GM18858 (cell line): Measurements from ENCODE around the gene GPR15.

Experiments used
- ATAC-seq: cut with Tn5 transposase; IDR thresholded peaks from one replicate; pipeline ENCODE4 v1.9.1; 2021; ENCODE audit not compliant: unreplicated experiment

GPR15 gene

GRCh38 chr3:98582042-98582441 lies 50.3 kb downstream of the GPR15 start:
- no peak for ATAC-seq

- no peak for ATAC-seq
Measured at GRCh38 chr3:98583766-98584165, 52.0 kb downstream of the GPR15 start.
